ENCODE results near the gene POLR3B. TPM values are rescaled to one million over a fixed set of nuclear protein-coding genes. Genes with fewer than 3 reads are reported as not detected.

Gene POLR3B
- total and polyA plus RNA-seq, 10 of the 15 experiments (the other 5 are each of a cell fraction or from before 2014, with no cell fraction given) = 2.3 to 10.5 (median 8.0) TPM

DNA sequence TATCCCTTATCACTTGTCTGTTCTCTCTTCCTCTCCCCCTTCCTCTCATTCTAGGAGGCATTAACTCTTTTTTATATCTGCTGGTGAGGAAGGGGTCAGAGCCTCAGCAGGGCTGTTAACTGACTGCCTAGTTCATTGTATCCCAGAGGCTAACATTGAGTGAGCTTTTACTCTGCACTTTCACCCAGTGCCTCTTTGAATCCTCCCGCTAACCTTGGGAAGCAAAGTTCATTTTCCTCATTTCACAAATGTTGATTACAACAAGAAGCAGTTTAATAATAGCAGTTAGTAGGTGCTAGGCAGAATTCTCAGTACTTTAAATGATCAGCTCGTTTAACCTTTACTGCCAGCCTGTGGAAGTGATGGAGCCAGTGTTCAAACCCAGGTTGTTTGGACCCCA is 75.5 kb downstream of the POLR3B start:
- Histone ChIP-seq H3K9me3 (replicated peaks; ENCODE audit: control insufficient read depth, insufficient read depth, low read length) (no peaks in the 10 kb centered on the region), H3K4me2 (ENCODE audit: control insufficient read depth, insufficient read depth) (no peak overlapping the region), H4K20me1 (ENCODE audit: control insufficient read depth, insufficient read depth) (no peaks in the 10 kb centered on the region), H2AFZ (ENCODE audit: control insufficient read depth, low read depth, low read length) (no peak overlapping the region), H3K4me3 (no peak overlapping the region), H3K36me3 (ENCODE audit: control insufficient read depth in 2 of 2, insufficient read depth in 2 of 2, low read length in 1 of 2) (peaks cover 0 to 7% of the 10 kb centered on the region in 2 experiments; a peak in 3 of 4 replicates), H3K9ac (ENCODE audit: control insufficient read depth, insufficient read depth, low read length) (no peak overlapping the region), H3K27ac (ENCODE audit: control insufficient read depth, insufficient read depth) (no peak overlapping the region), H3K27me3 (replicated peaks in 1 of 2; ENCODE audit: control insufficient read depth in 2 of 2, insufficient read depth in 2 of 2, low read length in 1 of 2) (no peaks in the 10 kb centered on the region), H3K4me1 (ENCODE audit: control insufficient read depth, insufficient read depth, low read length) (no peaks in the 10 kb centered on the region), H3K79me2 (ENCODE audit: control insufficient read depth, insufficient read depth, low read length) (no peaks in the 10 kb centered on the region)
- ChIA-PET CTCF (no interaction called here), POLR2A (no interaction called here), RAD21 (ENCODE audit: unreplicated experiment) (no interaction called here), SMC1A (ENCODE audit: uncharacterized antibody, unreplicated experiment) (no interaction called here)
- ATAC-seq (no peak), FAIRE-seq (no peak), DNase-seq (ENCODE audit: low read depth, low spot score) (no peak)
- WGBS (ENCODE audit: insufficient coverage, insufficient replicate concordance, low lambda C conversion rate, missing lambda C conversion rate) = 78% methylated on average over 2 of the region's 2 CpGs
- no TSS peak for BruUV-seq (replicated peaks)
- TF ChIP-seq NFYA (IDR thresholded peaks at IDR 0.05; ENCODE audit: borderline replicate concordance, low read depth, low read length) = no peak
- no peak for TF ChIP-seq WRNIP1 (IDR thresholded peaks at IDR 0.05; ENCODE audit: borderline replicate concordance, low read depth, low read length)
- intact Hi-C loops (cut with micrococcal nuclease; ENCODE audit: unreplicated experiment) (no loop called here), in situ Hi-C loops (cut with MboI) (no loop called here)

DNA sequence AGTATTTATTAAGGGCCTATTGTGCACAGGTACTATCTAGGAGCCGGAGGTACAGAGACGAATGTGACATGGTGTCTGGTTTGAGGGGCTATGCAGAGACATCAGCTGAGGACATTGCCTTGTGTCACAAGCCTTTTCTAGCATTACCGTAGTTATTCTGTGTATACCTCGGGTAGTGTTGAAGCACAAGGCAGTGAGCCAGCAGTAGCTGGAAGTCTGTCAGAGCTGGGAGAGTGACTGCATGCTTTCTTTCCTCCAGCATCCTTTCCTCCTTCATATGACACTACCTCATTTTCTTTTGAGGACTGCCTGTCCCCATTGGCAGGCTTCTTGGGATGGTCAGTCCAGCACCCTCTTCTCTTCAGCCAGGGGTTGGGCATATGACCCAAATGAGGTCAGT is 77.0 kb downstream of the POLR3B start:
- Histone ChIP-seq H4K20me1 (ENCODE audit: control insufficient read depth, insufficient read depth) (no peaks in the 10 kb centered on the region), H3K4me3 (no peak overlapping the region), H3K4me2 (ENCODE audit: control insufficient read depth, insufficient read depth) (no peak overlapping the region), H3K27ac (ENCODE audit: control insufficient read depth, insufficient read depth) (no peak overlapping the region), H2AFZ (ENCODE audit: control insufficient read depth, low read depth, low read length) (no peak overlapping the region), H3K4me1 (ENCODE audit: control insufficient read depth, insufficient read depth, low read length) (no peaks in the 10 kb centered on the region), H3K9me3 (replicated peaks; ENCODE audit: control insufficient read depth, insufficient read depth, low read length) (no peaks in the 10 kb centered on the region), H3K79me2 (ENCODE audit: control insufficient read depth, insufficient read depth, low read length) (no peaks in the 10 kb centered on the region), H3K27me3 (replicated peaks in 1 of 2; ENCODE audit: control insufficient read depth in 2 of 2, insufficient read depth in 2 of 2, low read length in 1 of 2) (no peaks in the 10 kb centered on the region), H3K36me3 (ENCODE audit: control insufficient read depth in 2 of 2, insufficient read depth in 2 of 2, low read length in 1 of 2) (peaks cover 0 to 7% of the 10 kb centered on the region in 2 experiments; a peak in 3 of 4 replicates), H3K9ac (ENCODE audit: control insufficient read depth, insufficient read depth, low read length) (no peak overlapping the region)
- intact Hi-C loops (cut with micrococcal nuclease; ENCODE audit: unreplicated experiment) (no loop called here), in situ Hi-C loops (cut with MboI) (no loop called here)
- FAIRE-seq = no peak
- TF ChIP-seq RAD51 (IDR thresholded peaks at IDR 0.05) = no peak
- TF ChIP-seq NRF1 (conservative IDR thresholded peaks at IDR 0.05; ENCODE audit: low read depth, low read length) = no peak
- no peak for TF ChIP-seq NBN (IDR thresholded peaks at IDR 0.05)
- TF ChIP-seq, protein P1, sequence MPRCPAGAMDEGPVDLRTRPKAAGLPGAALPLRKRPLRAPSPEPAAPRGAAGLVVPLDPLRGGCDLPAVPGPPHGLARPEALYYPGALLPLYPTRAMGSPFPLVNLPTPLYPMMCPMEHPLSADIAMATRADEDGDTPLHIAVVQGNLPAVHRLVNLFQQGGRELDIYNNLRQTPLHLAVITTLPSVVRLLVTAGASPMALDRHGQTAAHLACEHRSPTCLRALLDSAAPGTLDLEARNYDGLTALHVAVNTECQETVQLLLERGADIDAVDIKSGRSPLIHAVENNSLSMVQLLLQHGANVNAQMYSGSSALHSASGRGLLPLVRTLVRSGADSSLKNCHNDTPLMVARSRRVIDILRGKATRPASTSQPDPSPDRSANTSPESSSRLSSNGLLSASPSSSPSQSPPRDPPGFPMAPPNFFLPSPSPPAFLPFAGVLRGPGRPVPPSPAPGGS (IDR thresholded peaks at IDR 0.05; ENCODE audit: borderline replicate concordance, insufficient read depth, low read depth, low read length, poor library complexity, severe bottlenecking) = no peak
- TF ChIP-seq TAF1 (IDR thresholded peaks at IDR 0.05; ENCODE audit: borderline replicate concordance, low read depth, low read length) = no peak
- TF ChIP-seq, protein P2, sequence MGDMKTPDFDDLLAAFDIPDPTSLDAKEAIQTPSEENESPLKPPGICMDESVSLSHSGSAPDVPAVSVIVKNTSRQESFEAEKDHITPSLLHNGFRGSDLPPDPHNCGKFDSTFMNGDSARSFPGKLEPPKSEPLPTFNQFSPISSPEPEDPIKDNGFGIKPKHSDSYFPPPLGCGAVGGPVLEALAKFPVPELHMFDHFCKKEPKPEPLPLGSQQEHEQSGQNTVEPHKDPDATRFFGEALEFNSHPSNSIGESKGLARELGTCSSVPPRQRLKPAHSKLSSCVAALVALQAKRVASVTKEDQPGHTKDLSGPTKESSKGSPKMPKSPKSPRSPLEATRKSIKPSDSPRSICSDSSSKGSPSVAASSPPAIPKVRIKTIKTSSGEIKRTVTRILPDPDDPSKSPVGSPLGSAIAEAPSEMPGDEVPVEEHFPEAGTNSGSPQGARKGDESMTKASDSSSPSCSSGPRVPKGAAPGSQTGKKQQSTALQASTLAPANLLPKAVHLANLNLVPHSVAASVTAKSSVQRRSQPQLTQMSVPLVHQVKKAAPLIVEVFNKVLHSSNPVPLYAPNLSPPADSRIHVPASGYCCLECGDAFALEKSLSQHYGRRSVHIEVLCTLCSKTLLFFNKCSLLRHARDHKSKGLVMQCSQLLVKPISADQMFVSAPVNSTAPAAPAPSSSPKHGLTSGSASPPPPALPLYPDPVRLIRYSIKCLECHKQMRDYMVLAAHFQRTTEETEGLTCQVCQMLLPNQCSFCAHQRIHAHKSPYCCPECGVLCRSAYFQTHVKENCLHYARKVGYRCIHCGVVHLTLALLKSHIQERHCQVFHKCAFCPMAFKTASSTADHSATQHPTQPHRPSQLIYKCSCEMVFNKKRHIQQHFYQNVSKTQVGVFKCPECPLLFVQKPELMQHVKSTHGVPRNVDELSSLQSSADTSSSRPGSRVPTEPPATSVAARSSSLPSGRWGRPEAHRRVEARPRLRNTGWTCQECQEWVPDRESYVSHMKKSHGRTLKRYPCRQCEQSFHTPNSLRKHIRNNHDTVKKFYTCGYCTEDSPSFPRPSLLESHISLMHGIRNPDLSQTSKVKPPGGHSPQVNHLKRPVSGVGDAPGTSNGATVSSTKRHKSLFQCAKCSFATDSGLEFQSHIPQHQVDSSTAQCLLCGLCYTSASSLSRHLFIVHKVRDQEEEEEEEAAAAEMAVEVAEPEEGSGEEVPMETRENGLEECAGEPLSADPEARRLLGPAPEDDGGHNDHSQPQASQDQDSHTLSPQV (IDR thresholded peaks at IDR 0.05) = no peak
- no peak for TF ChIP-seq STAT1 (conservative IDR thresholded peaks at IDR 0.05)
- DNase-seq (ENCODE audit: low read depth, low spot score) = no peak
- CTCF ChIA-PET = no interaction called here
- no peak for ATAC-seq
- RAD21 ChIA-PET (ENCODE audit: unreplicated experiment) = no interaction called here
- POLR2A ChIA-PET = no interaction called here
- no TSS peak for BruUV-seq (replicated peaks)
- WGBS (ENCODE audit: insufficient coverage, insufficient replicate concordance, low lambda C conversion rate, missing lambda C conversion rate) = 97% methylated on average over 4 of the region's 4 CpGs
- SMC1A ChIA-PET (ENCODE audit: uncharacterized antibody, unreplicated experiment) = no interaction called here

All from GM12878 (cell line).